ENCODE results near the gene HLA-DRB1. TPM values are rescaled to one million over a fixed set of nuclear protein-coding genes. Genes with fewer than 3 reads are reported as not detected.

The HLA-DRB1 gene
- total RNA-seq, 1 donor from 2014 or later = 0.93 TPM

DNA sequence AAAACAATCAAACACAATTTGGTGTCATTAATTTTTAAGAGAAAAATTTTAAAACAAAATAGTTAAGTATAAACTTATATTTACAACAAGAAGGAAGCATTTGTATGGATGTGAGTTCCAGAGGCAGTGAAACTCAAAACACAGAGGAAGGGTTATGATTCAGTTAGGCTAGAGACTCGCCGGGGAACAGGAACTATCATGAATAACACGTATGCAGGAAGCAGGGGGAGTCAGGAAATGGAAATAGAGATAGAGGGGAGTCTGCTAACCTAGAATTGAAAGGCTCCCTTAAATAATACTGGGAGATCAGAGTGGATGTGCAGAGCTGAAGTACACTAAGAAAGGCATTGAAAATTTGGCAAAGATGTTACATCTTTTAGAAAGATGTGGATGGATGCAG lies 14.2 kb upstream of the HLA-DRB1 start:
- no peak overlapping the region for H3K9ac ChIP-seq (ENCODE audit: low read length)
- Mint-ChIP-seq H3K4me1 (ENCODE audit: low read depth, unreplicated experiment) (no peaks in the 10 kb centered on the region), H3K27me3 (ENCODE audit: low read depth, unreplicated experiment) (peaks cover 5% of the 10 kb centered on the region), H3K36me3 (ENCODE audit: low read depth, unreplicated experiment) (no peaks in the 10 kb centered on the region), H3K9me3 (ENCODE audit: unreplicated experiment) (peaks cover 4% of the 10 kb centered on the region), H3K4me3 (ENCODE audit: unreplicated experiment) (no peak overlapping the region), H3K27ac (ENCODE audit: unreplicated experiment) (no peak overlapping the region)
- no peaks in the 10 kb centered on the region for H3K79me2 ChIP-seq (ENCODE audit: insufficient read depth, low read length)
- no peak overlapping the region for H2AFZ ChIP-seq (ENCODE audit: low read depth, low read length)
- H3K4me1 ChIP-seq (ENCODE audit: insufficient read depth, low read length) = no peaks in the 10 kb centered on the region
- no peaks in the 10 kb centered on the region for H4K20me1 ChIP-seq (ENCODE audit: insufficient read depth, low read length)
- no peaks in the 10 kb centered on the region for H3K36me3 ChIP-seq (ENCODE audit: insufficient read depth, low read length)
- no peak overlapping the region for H3K4me3 ChIP-seq (ENCODE audit: insufficient read depth, low read depth, low read length)
- H3K27ac ChIP-seq (ENCODE audit: low read depth, low read length) = no peak overlapping the region
- no peaks in the 10 kb centered on the region for H3K9me3 ChIP-seq (ENCODE audit: insufficient read depth, low read depth, low read length)
- FAIRE-seq = no peak
- H3K4me2 ChIP-seq (ENCODE audit: low read length) = no peak overlapping the region
- no peak for DNase-seq (ENCODE audit: low read depth)
- H3K27me3 ChIP-seq (ENCODE audit: insufficient read depth, low read length) = no peaks in the 10 kb centered on the region
- TF ChIP-seq CTCF (IDR thresholded peaks at IDR 0.05; ENCODE audit: insufficient read depth, low read depth, low read length) = no peak
- TF ChIP-seq EZH2 (IDR thresholded peaks at IDR 0.05; ENCODE audit: insufficient read depth, low read length) = no peak

DNA sequence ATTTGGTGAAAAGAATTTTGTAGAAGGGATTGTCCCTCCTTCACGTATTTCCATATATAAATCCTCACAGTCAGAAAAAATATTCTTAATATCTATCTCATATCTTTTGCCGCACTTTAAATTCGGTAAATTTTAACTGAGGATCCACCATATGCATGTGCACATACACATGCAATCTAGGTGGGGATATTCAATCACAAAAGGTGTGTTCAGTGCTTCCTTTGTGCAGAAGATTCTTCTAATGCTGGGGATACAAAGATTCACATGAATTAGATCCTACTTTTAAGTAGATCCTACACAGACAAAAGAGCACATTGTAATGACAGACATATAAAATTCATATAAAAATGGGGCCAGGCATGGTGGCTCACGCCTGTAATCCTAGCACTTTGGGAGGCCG lies 13.6 kb upstream of the HLA-DRB1 start:
- H3K4me3 Mint-ChIP-seq (ENCODE audit: unreplicated experiment) = no peak overlapping the region
- FAIRE-seq = no peak
- H3K36me3 ChIP-seq (ENCODE audit: insufficient read depth, low read length) = no peaks in the 10 kb centered on the region

More for the DNA sequence above, 13.6 kb upstream of the HLA-DRB1 start:
- no peak overlapping the region for H2AFZ ChIP-seq (ENCODE audit: low read depth, low read length)
- no peaks in the 10 kb centered on the region for H3K9me3 ChIP-seq (ENCODE audit: insufficient read depth, low read depth, low read length)
- H3K27me3 ChIP-seq (ENCODE audit: insufficient read depth, low read length) = no peaks in the 10 kb centered on the region
- H3K27ac ChIP-seq (ENCODE audit: low read depth, low read length) = no peak overlapping the region
- H3K27ac Mint-ChIP-seq (ENCODE audit: unreplicated experiment) = no peak overlapping the region
- H3K4me2 ChIP-seq (ENCODE audit: low read length) = no peak overlapping the region
- no peaks in the 10 kb centered on the region for H3K79me2 ChIP-seq (ENCODE audit: insufficient read depth, low read length)
- H3K4me1 Mint-ChIP-seq (ENCODE audit: low read depth, unreplicated experiment) = peaks cover 2% of the 10 kb centered on the region
- H3K9ac ChIP-seq (ENCODE audit: low read length) = no peak overlapping the region
- H3K9me3 Mint-ChIP-seq (ENCODE audit: unreplicated experiment) = peaks cover 4% of the 10 kb centered on the region
- no peak for DNase-seq (ENCODE audit: low read depth)
- TF ChIP-seq CTCF (IDR thresholded peaks at IDR 0.05; ENCODE audit: insufficient read depth, low read depth, low read length) (no peak), EZH2 (IDR thresholded peaks at IDR 0.05; ENCODE audit: insufficient read depth, low read length) (no peak)
- H3K27me3 Mint-ChIP-seq (ENCODE audit: low read depth, unreplicated experiment) = peaks cover 5% of the 10 kb centered on the region
- H4K20me1 ChIP-seq (ENCODE audit: insufficient read depth, low read length) = no peaks in the 10 kb centered on the region
- peaks cover 4% of the 10 kb centered on the region for H3K36me3 Mint-ChIP-seq (ENCODE audit: low read depth, unreplicated experiment)
- no peaks in the 10 kb centered on the region for H3K4me1 ChIP-seq (ENCODE audit: insufficient read depth, low read length)
- H3K4me3 ChIP-seq (ENCODE audit: insufficient read depth, low read depth, low read length) = no peak overlapping the region

Measured in astrocyte (in vitro differentiated cells and primary cell).